MM.1S (cell line): ENCODE measurements around the gene ACTL10.

Source experiments
- DNase-seq: peaks from one replicate; pipeline ENCODE4 v3.0.0-alpha.2; 2015
- H2AFZ ChIP-seq: fragments of 300-600 bp; sonication (generic); 2 replicates; pipeline ENCODE4 v1.6.0; 2016; ENCODE audit warnings: antibody characterized with exemption, low read length
- H3F3A ChIP-seq: fragments of 300-600 bp; sonication (generic); 2 replicates; pipeline ENCODE4 v1.6.1; 2016; ENCODE audit warnings: mild to moderate bottlenecking, antibody characterized with exemption, low read length, moderate library complexity, mixed read lengths; ENCODE audit not compliant: insufficient read depth
- H3K27ac ChIP-seq: fragments of 300-600 bp; sonication (generic); 2 replicates; pipeline ENCODE4 v1.5.1; 2016; ENCODE audit warnings: mild to moderate bottlenecking, low read length
- H3K27me3 ChIP-seq: fragments of 300-600 bp; sonication (generic); replicated peaks from 2 replicates; pipeline ENCODE4 v1.6.0; 2016; ENCODE audit warnings: low read length; ENCODE audit not compliant: insufficient read depth
- H3K36me3 ChIP-seq: fragments of 300-600 bp; sonication (generic); replicated peaks from 2 replicates; pipeline ENCODE4 v1.6.1; 2016; ENCODE audit warnings: mild to moderate bottlenecking, low read length, mixed read lengths; ENCODE audit not compliant: insufficient read depth
- H3K4me1 ChIP-seq: fragments of 300-600 bp; sonication (generic); 2 replicates; pipeline ENCODE4 v1.6.1; 2016; ENCODE audit warnings: low read length, mixed read lengths
- H3K4me2 ChIP-seq: fragments of 300-600 bp; sonication (generic); 2 replicates; pipeline ENCODE4 v1.6.0; 2016; ENCODE audit warnings: low read depth, low read length
- H3K4me3 ChIP-seq: fragments of 300-600 bp; sonication (generic); 2 replicates; pipeline ENCODE4 v1.5.1; 2016; ENCODE audit warnings: low read length, mixed read lengths
- H3K79me2 ChIP-seq: fragments of 300-600 bp; sonication (generic); 2 replicates; pipeline ENCODE4 v1.6.1; 2016; ENCODE audit warnings: mixed run types, low read length, mixed read lengths
- H3K9ac ChIP-seq: fragments of 300-600 bp; sonication (generic); 2 replicates; pipeline ENCODE4 v1.6.1; 2016; ENCODE audit warnings: low read length, mixed read lengths
- H3K9me2 ChIP-seq: fragments of 300-600 bp; sonication (generic); replicated peaks from 2 replicates; pipeline ENCODE4 v1.6.1; 2016; ENCODE audit warnings: mild to moderate bottlenecking, low read length, mixed read lengths; ENCODE audit not compliant: insufficient read depth
- H3K9me3 ChIP-seq: fragments of 300-600 bp; sonication (generic); replicated peaks from 2 replicates; pipeline ENCODE4 v1.6.1; 2016; ENCODE audit warnings: mild to moderate bottlenecking, low read length, mixed read lengths; ENCODE audit not compliant: insufficient read depth
- H4K20me1 ChIP-seq: fragments of 300-600 bp; sonication (generic); 2 replicates; pipeline ENCODE4 v1.6.1; 2016; ENCODE audit warnings: mild to moderate bottlenecking, low read length, moderate library complexity, mixed read lengths; ENCODE audit not compliant: insufficient read depth
- EZH2 ChIP-seq: fragments of 300-600 bp; sonication (generic); optimal IDR thresholded peaks from 2 replicates; pipeline ENCODE3; 2017; ENCODE audit warnings: low read depth, mild to moderate bottlenecking, antibody characterized with exemption, low read length, mixed read lengths
- EZH2phosphoT487 ChIP-seq: fragments of 300-600 bp; sonication (generic); IDR thresholded peaks from 2 replicates; pipeline ENCODE4 v1.6.1; 2018; ENCODE audit warnings: antibody characterized with exemption, low read length
- TF ChIP-seq, protein P1 (sequence below): fragments of 300-600 bp; sonication (generic); IDR thresholded peaks from 2 replicates; pipeline ENCODE4 v1.5.1; 2016; ENCODE audit warnings: antibody characterized with exemption, low read length, mixed read lengths

Gene ACTL10

DNA sequence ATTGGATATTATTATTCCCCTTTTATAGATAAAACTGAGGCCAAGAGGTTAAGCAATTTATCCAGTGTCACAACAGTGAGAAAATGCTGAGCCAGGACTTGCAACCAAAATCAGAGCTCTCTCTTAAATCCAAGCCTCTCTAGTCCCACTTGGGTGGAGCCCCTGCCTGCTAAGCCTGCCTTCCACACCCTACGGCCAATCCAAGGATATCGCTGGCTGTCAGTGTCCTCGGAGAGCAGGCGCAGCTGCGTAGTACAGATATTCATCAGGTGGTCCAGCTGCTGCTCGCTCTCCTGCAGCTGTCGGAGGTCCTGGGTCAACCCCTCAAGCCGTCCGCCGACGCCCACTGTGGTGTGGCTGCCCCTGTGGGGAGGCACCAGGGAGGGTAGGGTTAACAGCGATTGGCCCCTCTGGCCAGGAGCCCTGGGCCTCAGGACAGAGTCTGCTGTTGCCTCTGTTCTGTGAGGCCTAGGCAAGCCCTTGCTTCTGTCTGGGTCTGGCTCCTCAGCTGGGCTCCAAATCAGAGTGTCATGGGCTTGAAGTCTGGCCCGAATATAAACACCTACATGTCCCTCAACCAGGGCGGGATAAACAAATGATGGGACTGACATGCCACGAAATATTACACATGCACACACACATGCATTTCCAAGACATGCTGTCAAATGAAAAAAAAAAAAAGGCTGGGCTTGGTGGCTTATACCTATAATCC, 11.4 kb downstream of the ACTL10 start:
- no peaks in the 10 kb centered on the region for H3K36me3 ChIP-seq
- H3K27me3 ChIP-seq = no peaks in the 10 kb centered on the region
- DNase-seq = peak; percentile 5
- peaks cover 16% of the 10 kb centered on the region; the same call in 1 of the 2 replicates for H3F3A ChIP-seq
- H3K4me3 ChIP-seq = no peak overlapping the region
- no peak overlapping the region for H2AFZ ChIP-seq
- no peak overlapping the region for H3K9ac ChIP-seq
- TF ChIP-seq, protein P1, sequence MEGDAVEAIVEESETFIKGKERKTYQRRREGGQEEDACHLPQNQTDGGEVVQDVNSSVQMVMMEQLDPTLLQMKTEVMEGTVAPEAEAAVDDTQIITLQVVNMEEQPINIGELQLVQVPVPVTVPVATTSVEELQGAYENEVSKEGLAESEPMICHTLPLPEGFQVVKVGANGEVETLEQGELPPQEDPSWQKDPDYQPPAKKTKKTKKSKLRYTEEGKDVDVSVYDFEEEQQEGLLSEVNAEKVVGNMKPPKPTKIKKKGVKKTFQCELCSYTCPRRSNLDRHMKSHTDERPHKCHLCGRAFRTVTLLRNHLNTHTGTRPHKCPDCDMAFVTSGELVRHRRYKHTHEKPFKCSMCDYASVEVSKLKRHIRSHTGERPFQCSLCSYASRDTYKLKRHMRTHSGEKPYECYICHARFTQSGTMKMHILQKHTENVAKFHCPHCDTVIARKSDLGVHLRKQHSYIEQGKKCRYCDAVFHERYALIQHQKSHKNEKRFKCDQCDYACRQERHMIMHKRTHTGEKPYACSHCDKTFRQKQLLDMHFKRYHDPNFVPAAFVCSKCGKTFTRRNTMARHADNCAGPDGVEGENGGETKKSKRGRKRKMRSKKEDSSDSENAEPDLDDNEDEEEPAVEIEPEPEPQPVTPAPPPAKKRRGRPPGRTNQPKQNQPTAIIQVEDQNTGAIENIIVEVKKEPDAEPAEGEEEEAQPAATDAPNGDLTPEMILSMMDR = no peak
- no peaks in the 10 kb centered on the region for H3K9me2 ChIP-seq
- no peak overlapping the region for H3K27ac ChIP-seq
- H3K9me3 ChIP-seq = no peaks in the 10 kb centered on the region
- no peak overlapping the region for H3K4me2 ChIP-seq
- peaks cover 45% of the 10 kb centered on the region for H3K79me2 ChIP-seq
- peaks cover 12% of the 10 kb centered on the region for H3K4me1 ChIP-seq
- H4K20me1 ChIP-seq = no peaks in the 10 kb centered on the region

DNA sequence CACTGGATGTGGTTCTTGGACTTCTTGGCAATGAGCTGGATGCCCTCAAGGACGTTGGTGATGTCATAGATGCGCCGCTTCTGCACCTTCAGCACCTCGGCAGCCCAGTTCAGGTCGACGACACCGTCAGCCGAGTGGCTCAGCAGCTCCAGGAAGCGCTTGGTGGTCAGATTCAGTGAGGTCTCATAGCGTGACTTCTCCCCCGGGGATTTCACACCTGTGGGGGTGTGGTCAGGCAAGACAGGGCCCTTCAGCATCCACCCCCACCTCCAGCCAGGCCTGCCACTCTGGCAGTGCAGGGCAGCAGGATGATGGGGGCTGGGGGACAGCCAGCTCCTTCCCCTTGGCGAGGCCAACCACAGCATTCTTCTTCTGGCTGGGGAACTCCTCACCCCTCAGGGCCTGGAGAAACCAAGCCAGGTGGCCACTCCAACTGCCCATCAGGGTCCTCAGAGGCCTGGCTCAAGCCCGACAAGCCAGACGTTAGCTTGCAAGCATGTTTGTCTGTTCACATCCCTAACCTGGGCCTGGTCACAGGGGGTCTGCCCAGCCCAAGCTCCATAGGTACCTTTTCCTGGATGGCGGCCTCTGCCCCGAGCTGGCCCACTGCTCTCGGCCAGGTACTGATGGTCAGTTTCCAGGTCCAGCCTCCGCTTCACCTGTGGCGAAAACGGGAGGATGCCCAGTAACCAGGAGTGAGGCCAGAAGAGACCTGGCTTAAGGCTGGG, 13.2 kb downstream of the ACTL10 start:
- no peak for DNase-seq
- Histone ChIP-seq H3K9ac (no peak overlapping the region), H3K4me3 (no peak overlapping the region), H3K36me3 (no peaks in the 10 kb centered on the region), H3K4me1 (peaks cover 11% of the 10 kb centered on the region), H3F3A (peaks cover 15% of the 10 kb centered on the region), H3K27ac (no peak overlapping the region), H3K79me2 (peaks cover 53% of the 10 kb centered on the region), H3K9me3 (no peaks in the 10 kb centered on the region), H3K4me2 (no peak overlapping the region), H3K27me3 (no peaks in the 10 kb centered on the region), H3K9me2 (no peaks in the 10 kb centered on the region), H2AFZ (no peak overlapping the region), H4K20me1 (no peaks in the 10 kb centered on the region)
- TF ChIP-seq EZH2 = no peak

DNA sequence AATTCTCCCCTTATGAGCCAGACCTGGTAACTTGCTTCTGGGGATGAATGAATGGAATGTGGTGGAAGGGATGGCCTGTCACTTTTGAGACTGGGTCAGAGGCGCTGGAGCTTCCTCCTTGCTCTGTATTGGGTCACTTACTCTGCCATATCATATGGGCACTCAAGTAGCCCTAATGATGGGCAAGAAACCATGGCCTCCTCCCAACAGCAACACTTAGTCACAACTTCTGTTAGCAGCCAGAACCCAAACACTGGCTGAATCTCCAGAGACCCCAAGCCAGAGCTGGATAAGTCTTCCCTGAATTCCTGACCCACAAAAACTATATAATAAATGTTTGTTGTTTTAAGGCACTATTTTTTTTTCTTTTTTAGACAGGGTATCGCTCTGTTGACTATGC, 13.9 kb downstream of the ACTL10 start:
- no peak overlapping the region for H3K4me3 ChIP-seq
- H3K4me1 ChIP-seq = peaks cover 8% of the 10 kb centered on the region
- H3K9me2 ChIP-seq = no peaks in the 10 kb centered on the region
- H3K4me2 ChIP-seq = no peak overlapping the region
- H3K9me3 ChIP-seq = no peaks in the 10 kb centered on the region
- no peaks in the 10 kb centered on the region for H4K20me1 ChIP-seq
- H3K36me3 ChIP-seq = no peaks in the 10 kb centered on the region
- H3K79me2 ChIP-seq = peaks cover 60% of the 10 kb centered on the region
- no peak overlapping the region for H3K27ac ChIP-seq
- no peaks in the 10 kb centered on the region for H3K27me3 ChIP-seq
- DNase-seq = peak; percentile 5
- H2AFZ ChIP-seq = no peak overlapping the region
- H3K9ac ChIP-seq = no peak overlapping the region
- H3F3A ChIP-seq = peaks cover 16% of the 10 kb centered on the region
- no peak for TF ChIP-seq EZH2
- TF ChIP-seq, protein P1 = no peak
- no peak for TF ChIP-seq EZH2phosphoT487

DNA sequence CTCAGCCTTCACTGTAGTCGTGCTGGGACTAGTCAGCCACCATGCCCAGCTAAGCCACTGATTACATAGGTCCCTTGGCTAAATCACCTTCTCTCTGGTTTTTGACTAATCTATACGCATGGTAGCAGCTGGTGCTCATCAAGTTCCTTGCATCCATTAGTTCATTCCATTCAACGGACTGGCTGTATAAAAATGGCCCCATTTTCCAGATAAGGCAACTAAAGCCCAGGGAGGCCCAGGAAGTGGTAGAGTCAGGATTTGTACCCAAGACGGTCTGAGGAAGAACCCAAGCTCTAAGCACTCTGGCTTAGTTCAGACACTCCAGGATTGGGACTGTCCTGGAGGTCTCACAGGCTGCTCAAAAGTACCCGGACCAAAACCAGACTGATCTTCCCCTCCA, 14.5 kb downstream of the ACTL10 start:
- Histone ChIP-seq H3K27me3 (no peaks in the 10 kb centered on the region), H3K9me3 (no peaks in the 10 kb centered on the region), H3K9me2 (no peaks in the 10 kb centered on the region), H4K20me1 (no peaks in the 10 kb centered on the region), H3K4me3 (no peak overlapping the region), H3F3A (peaks cover 13% of the 10 kb centered on the region), H2AFZ (no peak overlapping the region), H3K9ac (no peak overlapping the region), H3K4me1 (peaks cover 8% of the 10 kb centered on the region), H3K27ac (no peak overlapping the region), H3K4me2 (no peak overlapping the region), H3K79me2 (peaks cover 60% of the 10 kb centered on the region), H3K36me3 (no peaks in the 10 kb centered on the region)
- TF ChIP-seq EZH2phosphoT487 = no peak
- no peak for TF ChIP-seq EZH2
- TF ChIP-seq, protein P1 = no peak
- no peak for DNase-seq
